HL-60 (cell line): ENCODE measurements around the gene TAS2R43.
"Not testable (repeated sequence)": the region's sequence is repeated elsewhere in the genome, so short reads cannot be mapped to it uniquely, and the experiment has no call there.

Experiments
- CTCF ChIP-seq: IDR thresholded peaks from one replicate; pipeline ENCODE4 v1.5.1; 2011; ENCODE audit warnings: low read length, control low read depth, inconsistent platforms; ENCODE audit not compliant: insufficient read depth
- GABPA ChIP-seq: IDR thresholded peaks from 2 replicates; pipeline ENCODE4 v1.6.1; 2012; ENCODE audit warnings: low read depth
- POLR2AphosphoS5 ChIP-seq: IDR thresholded peaks from 2 replicates; pipeline ENCODE4 v1.6.1; 2012; ENCODE audit warnings: low read depth
- REST ChIP-seq: IDR thresholded peaks from 2 replicates; pipeline ENCODE4 v1.6.1; 2012; ENCODE audit warnings: low read depth; ENCODE audit not compliant: insufficient replicate concordance

- TF ChIP-seq CTCF, REST, POLR2AphosphoS5, GABPA: not testable (repeated sequence)
Measured at GRCh38 chr12:11049806-11050531, 42.1 kb downstream of the TAS2R43 start.
